ENCODE results near the gene NRAS.

The NRAS gene

DNA sequence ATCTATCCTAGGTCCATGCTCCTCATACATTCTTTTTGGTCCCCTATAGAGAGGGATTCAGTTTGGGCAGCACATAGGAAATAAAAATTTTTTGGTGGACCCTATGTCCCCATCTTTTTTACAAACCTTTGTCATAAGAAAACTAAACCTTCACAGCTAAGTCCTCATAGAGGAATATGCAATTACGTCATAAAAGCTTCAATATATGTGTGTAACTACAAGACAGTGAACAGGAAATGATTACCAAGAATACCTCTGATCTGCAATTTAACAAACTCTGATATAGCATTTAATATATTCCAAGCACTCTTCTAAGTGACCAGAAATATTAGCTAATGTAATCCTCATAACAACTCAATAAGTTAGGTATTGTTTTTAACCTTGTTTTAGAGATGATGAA is 40.5 kb downstream of the NRAS start:
- DNase-seq (ENCODE audit: low spot score), result no peak

DNA sequence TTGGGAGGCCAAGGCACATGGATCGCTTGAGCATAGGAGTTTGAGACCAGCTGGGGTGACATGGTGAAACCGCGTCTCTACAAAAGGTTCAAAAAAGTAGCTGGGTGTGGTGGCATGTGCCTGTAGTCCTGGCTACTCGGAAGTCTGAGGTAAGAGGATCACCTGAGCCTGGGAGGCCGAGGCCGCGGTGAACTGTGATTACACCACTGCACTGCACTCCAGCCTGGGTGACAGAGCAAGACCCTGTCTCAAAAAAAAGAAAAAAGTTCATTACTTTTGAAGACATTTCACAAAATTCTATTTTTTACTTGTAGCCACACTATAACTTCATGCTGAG is 44.7 kb downstream of the NRAS start:
- no peak for DNase-seq (ENCODE audit: low spot score)

DNA sequence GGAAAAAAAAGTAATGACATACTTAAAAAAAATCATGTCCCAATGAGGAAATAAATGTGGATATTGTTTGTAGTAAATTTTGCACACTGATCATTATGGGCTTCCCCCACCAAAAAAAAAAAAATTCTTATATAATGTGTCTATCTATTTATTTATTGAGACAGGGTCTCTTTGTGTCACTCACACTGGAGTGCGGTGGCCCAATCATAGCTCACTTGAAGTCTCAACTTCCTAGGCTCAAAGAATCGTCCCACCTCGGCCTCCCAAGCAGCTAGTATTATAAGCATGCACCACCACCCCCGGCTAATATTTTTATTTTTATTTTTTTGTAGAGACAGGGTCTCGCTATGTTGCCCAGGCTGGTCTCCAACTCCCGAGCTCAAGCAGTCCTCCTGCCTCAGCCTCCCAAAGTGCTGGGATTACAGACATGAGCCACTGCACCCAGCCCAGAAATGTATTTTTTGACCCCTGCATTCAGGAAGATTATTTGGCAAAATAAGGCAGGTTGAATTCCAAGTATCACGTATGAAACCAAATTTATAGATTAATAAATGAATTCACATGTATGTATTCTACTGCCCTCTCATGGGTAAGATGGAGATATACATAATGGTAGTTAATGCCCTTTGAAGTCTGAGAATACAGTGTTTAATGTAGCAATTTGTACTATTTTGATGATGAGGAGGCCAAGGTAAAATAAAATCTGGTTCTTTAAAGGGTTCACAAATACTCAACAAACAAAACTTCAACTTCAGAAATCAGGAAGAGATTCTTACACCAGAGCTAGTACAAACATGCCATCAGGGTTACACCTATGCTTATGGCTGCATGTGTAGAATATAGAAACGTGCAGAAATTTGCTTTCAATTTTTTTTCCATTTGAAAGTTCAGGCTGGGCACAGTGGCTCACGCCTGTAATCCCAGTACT is 45.3 kb downstream of the NRAS start:
- DNase-seq (ENCODE audit: low spot score), result peak; percentile 10

DNA sequence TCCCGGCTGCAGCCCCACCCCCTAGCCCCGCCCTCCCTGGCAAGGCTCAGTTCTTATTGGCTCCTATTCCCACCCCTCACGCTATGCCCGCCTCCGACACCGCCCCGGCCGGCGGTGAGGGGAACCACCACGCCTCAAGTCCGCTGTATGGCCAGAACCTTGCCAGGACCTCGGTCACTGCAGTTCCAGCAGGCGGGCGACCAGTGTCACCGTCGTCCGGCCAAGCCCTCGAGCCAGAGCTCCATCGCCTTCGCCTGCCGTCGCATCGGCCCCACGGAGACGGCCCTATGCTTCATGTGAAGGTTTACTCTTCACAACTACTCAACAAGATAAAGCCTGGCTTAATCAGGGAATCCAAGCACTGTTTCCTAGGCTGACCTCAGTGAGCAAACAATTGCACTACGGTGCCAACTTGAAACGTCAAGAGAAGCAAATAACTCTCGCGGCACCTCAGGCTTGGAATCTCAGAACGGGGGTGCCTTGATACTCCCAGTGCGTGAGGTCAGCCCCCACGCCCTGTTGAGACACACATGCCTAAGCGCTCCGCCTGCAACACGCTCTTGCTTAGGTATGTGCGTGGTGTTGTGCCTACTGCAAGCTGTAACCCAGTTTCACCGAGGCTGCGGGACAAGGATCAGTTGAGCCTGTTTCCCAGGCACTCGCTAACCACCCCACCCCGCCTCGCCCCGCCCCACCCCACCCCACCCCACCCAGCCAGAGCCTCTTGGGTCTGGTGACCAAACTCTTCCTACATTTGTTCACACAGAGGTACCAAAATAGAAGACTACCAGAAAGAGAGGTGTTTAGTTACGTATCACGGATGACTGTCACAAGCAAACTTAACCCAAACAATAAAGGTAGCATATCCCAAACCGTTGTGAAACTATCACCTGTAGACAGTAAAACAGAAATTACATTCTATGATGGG is 46.2 kb downstream of the NRAS start:
- DNase-seq (ENCODE audit: low spot score), result peak; percentile 92

DNA sequence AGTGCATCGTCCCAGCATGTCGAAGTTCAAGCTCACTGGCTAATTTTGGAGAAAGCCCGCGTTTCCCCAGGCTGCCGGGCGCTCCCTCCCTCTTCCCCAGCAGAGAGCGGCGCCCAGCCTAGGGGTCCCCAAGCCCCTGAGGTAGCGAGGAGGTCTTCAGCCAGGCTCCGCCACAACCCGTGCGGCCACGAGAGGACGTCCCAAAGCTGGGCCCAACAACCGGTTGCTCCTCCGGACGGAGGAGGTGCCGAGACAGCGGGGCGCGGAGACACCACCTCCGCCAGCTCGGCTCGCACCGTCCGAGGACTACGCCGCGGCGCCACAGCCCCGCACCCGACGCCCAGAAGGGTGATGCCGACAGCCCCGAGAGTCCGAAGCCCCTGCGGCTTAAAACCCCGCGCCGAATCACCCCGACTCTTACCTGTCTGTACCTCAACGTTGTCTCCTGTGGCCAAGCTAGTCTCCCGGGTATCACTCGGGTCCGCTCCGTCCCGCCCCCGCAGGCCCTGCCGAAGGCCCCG is 46.9 kb downstream of the NRAS start, which contains the start of gene DENND2C:
TSS of gene DENND2C (minus strand) at position 488 of the 521 bp plus-strand sequence. CDS start 44,065 bp downstream, outside the sequence.
- DNase-seq (ENCODE audit: low spot score), result no peak

DNA sequence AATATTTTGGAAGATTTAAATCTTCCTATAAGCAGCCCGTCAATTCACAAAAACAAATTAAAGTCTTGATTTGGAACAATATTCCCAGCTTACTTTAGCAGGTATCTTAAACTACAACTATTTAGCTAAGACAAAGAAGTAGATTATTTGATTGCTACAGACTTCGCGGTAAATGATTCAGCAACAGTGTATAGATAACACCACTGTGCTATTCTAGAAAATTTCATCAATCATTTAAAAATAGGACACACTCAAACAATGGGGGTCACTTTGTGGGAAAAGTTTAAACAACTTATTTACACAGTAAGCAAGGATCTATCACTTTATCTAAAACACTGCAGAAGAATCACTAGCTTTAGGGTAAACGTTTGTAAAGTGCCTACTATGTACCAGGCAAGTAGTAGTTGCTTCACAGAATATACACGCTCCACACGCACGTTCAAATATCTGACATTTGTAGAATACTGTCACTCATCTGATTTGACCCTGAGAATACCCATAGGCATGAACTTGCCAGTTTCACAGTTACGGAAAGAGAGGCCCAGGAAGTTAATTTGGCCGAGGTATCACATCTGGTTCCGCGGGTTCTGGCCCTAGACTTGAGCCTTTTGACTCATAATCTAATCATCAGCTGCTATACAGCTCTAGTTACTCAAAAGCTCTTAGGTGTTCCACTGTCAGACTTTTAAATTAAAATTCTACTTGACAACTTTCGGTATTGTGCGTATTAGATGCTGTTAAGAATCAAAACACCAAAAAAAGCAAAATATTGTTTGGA is 47.6 kb downstream of the NRAS start:
- DNase-seq (ENCODE audit: low spot score), result peak; percentile 35

DNA sequence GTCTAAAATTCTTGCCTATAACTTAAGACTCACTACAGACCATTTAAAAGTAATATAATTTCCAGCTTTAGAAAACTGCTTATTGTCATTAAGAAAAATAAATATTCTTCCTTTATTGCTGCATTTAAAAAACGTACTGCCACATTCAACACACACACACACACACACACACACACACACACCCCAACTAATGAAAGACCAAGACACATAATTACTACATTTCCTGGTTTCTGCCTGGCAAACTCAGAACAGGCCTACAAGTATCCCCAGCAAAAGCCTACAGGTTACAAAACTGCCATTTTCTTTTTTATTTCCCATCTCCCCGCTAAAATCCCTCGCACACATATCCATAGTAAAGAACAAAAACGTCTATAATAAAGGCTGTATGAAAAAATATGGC is 48.2 kb downstream of the NRAS start:
- DNase-seq (ENCODE audit: low spot score), result no peak

DNA sequence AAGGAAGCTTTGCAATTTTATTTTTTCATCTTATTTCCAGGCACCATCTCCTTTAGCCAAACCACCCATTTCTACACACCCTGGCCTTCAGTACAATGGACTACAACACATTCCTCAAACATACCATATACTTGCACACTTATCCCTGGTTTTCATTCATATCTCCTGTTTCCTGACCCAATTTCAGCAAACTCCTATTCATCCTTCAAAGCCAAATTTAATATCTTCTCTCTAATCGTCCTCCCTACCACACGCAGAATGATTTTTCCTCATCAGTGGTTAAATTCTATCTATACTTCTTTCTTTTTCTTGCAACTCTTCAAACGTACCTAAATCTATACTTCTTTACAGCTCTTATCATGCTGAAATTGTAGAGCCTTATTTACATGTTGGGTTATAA is 49.6 kb downstream of the NRAS start:
- no peak for DNase-seq (ENCODE audit: low spot score)

DNA sequence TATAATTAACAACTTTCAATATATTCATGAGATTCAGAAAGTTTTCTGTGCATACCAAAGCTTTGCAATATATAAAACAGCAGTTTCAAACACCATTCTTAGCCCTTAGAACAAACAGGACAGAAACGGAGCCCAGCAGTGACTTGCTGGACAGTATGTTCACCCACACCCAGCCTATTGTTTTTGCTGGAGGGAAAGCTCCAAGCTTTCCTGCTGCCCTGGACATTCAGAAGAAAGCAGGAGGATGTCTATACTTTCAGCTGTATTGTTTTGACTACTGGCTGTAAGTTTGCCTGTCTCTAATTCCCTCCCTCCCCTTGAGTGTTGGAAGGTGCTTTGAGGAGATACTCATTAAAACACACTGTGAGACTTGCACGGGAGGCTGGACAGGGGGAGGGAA is 56.3 kb downstream of the NRAS start:
- DNase-seq (ENCODE audit: low spot score), result no peak
